Neural cell (in vitro differentiated cells): ENCODE measurements around the gene FAM174A. TPM values are rescaled to one million over a fixed set of nuclear protein-coding genes. Genes with fewer than 3 reads are reported as not detected.

ENCODE experiments used
- H2AFZ ChIP-seq: fragments of 200-600, 300-800 bp; sonication (generic), shearing (Covaris generic); 2 replicates; pipeline ENCODE4 v1.6.0; 2014; ENCODE audit warnings: low read depth, mild to moderate bottlenecking, antibody characterized with exemption, low read length, moderate library complexity
- H3F3A ChIP-seq: fragments of 200-600 bp; shearing (Covaris generic); 2 replicates; pipeline ENCODE4 v1.6.1; 2016; ENCODE audit warnings: mild to moderate bottlenecking, moderate library complexity, mixed read lengths, antibody characterized with exemption, low read length; ENCODE audit not compliant: insufficient read depth, poor library complexity, severe bottlenecking
- H3K27ac ChIP-seq: fragments of 200-600, 300-800 bp; sonication (generic), shearing (Covaris generic); 2 replicates; pipeline ENCODE4 v1.5.1; 2014; ENCODE audit warnings: mild to moderate bottlenecking, low read length, moderate library complexity
- H3K27me3 ChIP-seq: fragments of 300-800, 200-600 bp; sonication (generic), shearing (Covaris generic); 2 replicates; pipeline ENCODE4 v1.6.0; 2014; ENCODE audit warnings: mild to moderate bottlenecking, low read depth, low read length, moderate library complexity; ENCODE audit not compliant: insufficient read depth
- H3K36me3 ChIP-seq: fragments of 300-800, 200-600 bp; sonication (generic), shearing (Covaris generic); 2 replicates; pipeline ENCODE4 v1.5.1; 2014; ENCODE audit warnings: mild to moderate bottlenecking, antibody characterized with exemption, low read length, moderate library complexity; ENCODE audit not compliant: insufficient read depth
- H3K4me2 ChIP-seq: fragments of 300-800, 200-600 bp; sonication (generic), shearing (Covaris generic); 2 replicates; pipeline ENCODE4 v1.6.0; 2014; ENCODE audit warnings: mild to moderate bottlenecking, low read length
- H3K4me3 ChIP-seq: fragments of 300-800, 200-600 bp; sonication (generic), shearing (Covaris generic); 2 replicates; pipeline ENCODE4 v1.5.1; 2014; ENCODE audit warnings: mild to moderate bottlenecking, low read length, moderate library complexity
- H3K79me2 ChIP-seq: fragments of 200-600 bp; shearing (Covaris generic); replicated peaks from 2 replicates; pipeline ENCODE4 v1.6.0; 2014; ENCODE audit warnings: mild to moderate bottlenecking, low read length, moderate library complexity; ENCODE audit not compliant: insufficient read depth
- H3K9ac ChIP-seq: fragments of 300-800, 200-600 bp; sonication (generic), shearing (Covaris generic); 2 replicates; pipeline ENCODE4 v1.6.1; 2016; ENCODE audit warnings: mild to moderate bottlenecking, low read length, mixed read lengths
- H3K9me2 ChIP-seq: fragments of 200-600 bp; shearing (Covaris generic); 2 replicates; pipeline ENCODE4 v1.6.1; 2016; ENCODE audit warnings: mild to moderate bottlenecking, low read length, mixed read lengths; ENCODE audit not compliant: insufficient read depth
- H3K9me3 ChIP-seq: fragments of 200-600, 300-800 bp; sonication (generic), shearing (Covaris generic); 2 replicates; pipeline ENCODE4 v1.6.1; 2016; ENCODE audit warnings: mild to moderate bottlenecking, mixed run types, low read length, moderate library complexity, mixed read lengths
- H4K20me1 ChIP-seq: fragments of 200-600 bp; shearing (Covaris generic); 2 replicates; pipeline ENCODE4 v1.6.1; 2016; ENCODE audit warnings: mild to moderate bottlenecking, mixed run types; ENCODE audit not compliant: insufficient read depth
- CTCF ChIP-seq: fragments of 450-650 bp; IDR thresholded peaks from 2 replicates; pipeline ENCODE4 v1.5.1; 2014; ENCODE audit warnings: antibody characterized with exemption, mild to moderate bottlenecking, moderate library complexity; ENCODE audit not compliant: poor library complexity, severe bottlenecking
- EP300 ChIP-seq: fragments of 450-650 bp; conservative IDR thresholded peaks from 2 replicates; pipeline ENCODE4 v1.6.1; 2014; ENCODE audit warnings: antibody characterized with exemption, mild to moderate bottlenecking, moderate library complexity; ENCODE audit not compliant: poor library complexity, severe bottlenecking
- EZH2 ChIP-seq: fragments of 200-600, 300-800 bp; shearing (Covaris generic), sonication (generic); IDR thresholded peaks from 2 replicates; pipeline ENCODE4 v1.6.1; 2014; ENCODE audit warnings: antibody characterized with exemption, low read length, borderline replicate concordance, mild to moderate bottlenecking; ENCODE audit not compliant: insufficient read depth, poor library complexity, severe bottlenecking
- MXI1 ChIP-seq: fragments of 450-650 bp; conservative IDR thresholded peaks from 2 replicates; pipeline ENCODE4 v1.6.1; 2014; ENCODE audit warnings: antibody characterized with exemption, mild to moderate bottlenecking; ENCODE audit not compliant: poor library complexity, severe bottlenecking
- POLR2AphosphoS5 ChIP-seq: IDR thresholded peaks from 2 replicates; pipeline ENCODE4 v1.6.1; 2012
- RAD21 ChIP-seq: fragments of 450-650 bp; conservative IDR thresholded peaks from 2 replicates; pipeline ENCODE4 v1.6.1; 2014; ENCODE audit warnings: antibody characterized with exemption, mild to moderate bottlenecking, moderate library complexity
- REST ChIP-seq: IDR thresholded peaks from 2 replicates; pipeline ENCODE4 v1.6.1; 2012; ENCODE audit warnings: borderline replicate concordance
- SMC3 ChIP-seq: fragments of 450-650 bp; conservative IDR thresholded peaks from 2 replicates; pipeline ENCODE4 v1.6.1; 2014; ENCODE audit warnings: antibody characterized with exemption, mild to moderate bottlenecking, moderate library complexity; ENCODE audit not compliant: poor library complexity
- TAF1 ChIP-seq: IDR thresholded peaks from 2 replicates; pipeline ENCODE4 v1.6.1; 2012; ENCODE audit warnings: low read depth
- polyA plus RNA-seq: library from polyadenylated mRNA; depleted of rRNA; stranded (reverse); fragments of >200 nt; gene quantifications from 2 replicates; pipeline ENCODE4 v1.2.3, GENCODE V29; 2014

FAM174A gene
- polyA plus RNA-seq, 1 donor from 2014 or later = 33.9 TPM

GRCh38 chr5:100598446-100598845, 63.3 kb downstream of the FAM174A start:
- Histone ChIP-seq H3K36me3 (no peaks in the 10 kb centered on the region), H2AFZ (no peak overlapping the region), H4K20me1 (no peaks in the 10 kb centered on the region), H3K4me3 (no peak overlapping the region), H3K27me3 (no peaks in the 10 kb centered on the region), H3F3A (no peaks in the 10 kb centered on the region), H3K79me2 (no peaks in the 10 kb centered on the region), H3K27ac (no peak overlapping the region), H3K9me2 (no peaks in the 10 kb centered on the region), H3K9me3 (no peaks in the 10 kb centered on the region), H3K4me2 (no peak overlapping the region), H3K9ac (no peak overlapping the region)
- no peak for TF ChIP-seq MXI1
- TF ChIP-seq EP300 = no peak
- TF ChIP-seq SMC3 = no peak
- no peak for TF ChIP-seq POLR2AphosphoS5
- no peak for TF ChIP-seq RAD21
- no peak for TF ChIP-seq REST
- no peak for TF ChIP-seq CTCF
- no peak for TF ChIP-seq TAF1
- TF ChIP-seq EZH2 = no peak

GRCh38 chr5:100600298-100600994, 65.3 kb downstream of the FAM174A start:
- H2AFZ ChIP-seq = no peak overlapping the region
- H3K4me2 ChIP-seq = no peak overlapping the region
- no peak overlapping the region for H3K9ac ChIP-seq
- H4K20me1 ChIP-seq = no peaks in the 10 kb centered on the region
- H3K79me2 ChIP-seq = no peaks in the 10 kb centered on the region
- H3K9me3 ChIP-seq = no peaks in the 10 kb centered on the region
- H3K27ac ChIP-seq = no peak overlapping the region
- H3K36me3 ChIP-seq = no peaks in the 10 kb centered on the region
- H3F3A ChIP-seq = no peaks in the 10 kb centered on the region
- TF ChIP-seq TAF1 (no peak), SMC3 (no peak), EZH2 (no peak), POLR2AphosphoS5 (no peak), MXI1 (no peak), RAD21 (no peak), CTCF (no peak), EP300 (no peak), REST (no peak)
- no peaks in the 10 kb centered on the region for H3K27me3 ChIP-seq
- H3K9me2 ChIP-seq = no peaks in the 10 kb centered on the region
- no peak overlapping the region for H3K4me3 ChIP-seq
